C4-2B (cell line): Measurements from ENCODE around the gene LYST.

Source experiments
- H3K27ac ChIP-seq: fragments of 450-650 bp; 2 replicates; pipeline ENCODE4 v1.5.1; 2017
- CTCF ChIP-seq: fragments of 450-650 bp; conservative IDR thresholded peaks from 2 replicates; pipeline ENCODE4 v1.5.1; 2017; ENCODE audit warnings: mild to moderate bottlenecking
- ZFX ChIP-seq: fragments of 450-650 bp; IDR thresholded peaks from 2 replicates; pipeline ENCODE4 v1.6.1; 2017

LYST gene

GRCh38 chr1:235736263-235736662 lies 130.4 kb downstream of the LYST start:
- TF ChIP-seq ZFX (no peak), CTCF (no peak)
- no peak overlapping the region for H3K27ac ChIP-seq

DNA sequence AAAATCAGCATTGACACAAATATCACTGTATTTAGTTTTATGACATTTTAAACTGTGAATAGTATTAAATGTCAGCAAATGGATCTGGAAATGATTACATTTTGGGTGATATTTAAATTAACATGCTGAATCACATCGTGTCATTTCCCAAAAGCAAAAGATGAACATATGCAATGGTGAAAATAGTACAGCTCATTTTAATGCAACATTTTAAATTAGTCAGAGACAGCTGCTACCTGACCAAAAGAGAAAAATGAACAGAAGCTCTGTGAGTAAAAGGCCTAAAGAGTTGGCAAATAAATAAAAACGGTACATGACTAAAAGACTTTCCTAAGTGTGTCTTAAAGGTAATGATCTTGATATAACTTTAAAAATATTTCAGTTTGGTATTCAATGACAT lies 131.1 kb downstream of the LYST start:
- TF ChIP-seq ZFX (no peak), CTCF (no peak)
- H3K27ac ChIP-seq = no peak overlapping the region

DNA sequence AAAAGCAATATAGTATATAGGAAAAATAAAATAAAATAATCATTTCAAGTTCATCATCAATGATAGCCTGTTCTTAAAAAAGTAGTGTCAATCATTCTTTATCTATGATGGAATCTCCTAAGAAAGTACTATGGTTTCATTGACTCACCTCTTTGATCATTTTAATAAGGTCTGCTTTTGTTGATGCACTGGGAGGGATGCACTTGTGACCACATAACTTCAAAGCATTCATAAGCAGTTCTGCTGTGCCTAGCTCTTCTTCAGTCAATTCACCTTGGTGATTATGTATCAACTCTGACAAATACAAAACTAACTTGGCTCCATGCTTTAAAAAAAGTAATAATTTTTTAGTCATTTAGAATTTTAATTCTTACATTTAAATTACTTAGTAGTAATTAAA lies 132.4 kb downstream of the LYST start:
- no peak overlapping the region for H3K27ac ChIP-seq
- no peak for TF ChIP-seq CTCF
- TF ChIP-seq ZFX = no peak

GRCh38 chr1:235730007-235730406 lies 136.7 kb downstream of the LYST start:
- no peak for TF ChIP-seq CTCF
- TF ChIP-seq ZFX = no peak
- H3K27ac ChIP-seq = no peak overlapping the region

- TF ChIP-seq CTCF (no peak), ZFX (no peak)
- no peak overlapping the region for H3K27ac ChIP-seq
These were observed 140.1 kb downstream of the LYST start for GRCh38 chr1:235726557-235726956.

DNA sequence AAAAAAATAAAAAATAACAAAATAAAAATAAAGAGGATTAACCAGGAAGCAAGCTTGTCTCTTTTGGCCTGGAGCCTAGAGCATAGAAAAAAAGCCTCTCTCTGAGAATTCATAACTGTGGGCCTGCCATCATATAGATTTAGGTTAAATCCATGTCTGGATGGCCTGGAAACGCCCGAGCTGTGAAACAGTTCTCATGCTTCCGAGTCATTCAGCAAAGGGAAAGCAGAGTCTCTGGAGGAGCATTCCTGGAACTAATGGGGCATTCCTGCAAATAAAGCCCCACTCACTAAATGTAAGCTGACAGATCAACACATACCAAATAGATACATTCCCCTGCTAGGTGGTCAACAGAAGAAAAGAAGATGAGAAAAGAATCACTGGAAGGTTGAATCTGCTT lies 141.3 kb downstream of the LYST start:
- no peak for TF ChIP-seq ZFX
- TF ChIP-seq CTCF = no peak
- H3K27ac ChIP-seq = no peak overlapping the region

DNA sequence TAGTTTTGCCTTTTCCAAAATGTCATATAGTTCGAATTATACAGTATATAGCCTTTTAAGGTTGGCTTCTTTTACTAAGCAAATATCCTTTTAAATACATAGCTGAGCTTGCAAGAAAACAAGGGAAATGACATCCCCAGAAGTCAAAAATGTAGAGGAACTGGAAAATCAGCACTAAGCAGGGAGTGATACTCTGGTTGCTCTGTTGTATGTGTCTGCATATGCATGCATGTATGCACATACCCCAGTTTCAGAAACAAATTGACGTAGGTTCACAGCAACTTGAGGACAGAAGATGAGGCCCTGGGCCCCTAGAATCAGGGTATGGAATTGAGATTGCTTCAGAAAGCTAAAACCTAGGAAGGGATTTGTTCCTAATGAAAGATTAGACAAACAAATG lies 142.0 kb downstream of the LYST start:
- TF ChIP-seq CTCF (no peak), ZFX (no peak)
- H3K27ac ChIP-seq = no peak overlapping the region
